Thyroid gland (tissue), 4 donors: ENCODE data around the gene PHLPP1.

Source experiments
- POLR2A ChIP-seq, 2 donors: fragments of 450-650 bp; IDR thresholded peaks; one replicate each; pipeline ENCODE4 v1.6.1; 2017; ENCODE audit warnings: antibody characterized with exemption in 2 of 2, mild to moderate bottlenecking in 2 of 2, moderate library complexity in 1 of 2
- TF ChIP-seq, protein P1 (sequence below), 6 experiments: fragments of 200-600 bp in 3 of 6; fragments of 450-650 bp in 3 of 6; sonication (generic) in 3 of 6; IDR thresholded peaks; one replicate each; pipeline ENCODE4 v1.5.1; 2016 to 2019; ENCODE audit warnings: antibody characterized with exemption in 6 of 6, mild to moderate bottlenecking in 2 of 6, inconsistent platforms in 1 of 6, moderate library complexity in 1 of 6

DNA sequence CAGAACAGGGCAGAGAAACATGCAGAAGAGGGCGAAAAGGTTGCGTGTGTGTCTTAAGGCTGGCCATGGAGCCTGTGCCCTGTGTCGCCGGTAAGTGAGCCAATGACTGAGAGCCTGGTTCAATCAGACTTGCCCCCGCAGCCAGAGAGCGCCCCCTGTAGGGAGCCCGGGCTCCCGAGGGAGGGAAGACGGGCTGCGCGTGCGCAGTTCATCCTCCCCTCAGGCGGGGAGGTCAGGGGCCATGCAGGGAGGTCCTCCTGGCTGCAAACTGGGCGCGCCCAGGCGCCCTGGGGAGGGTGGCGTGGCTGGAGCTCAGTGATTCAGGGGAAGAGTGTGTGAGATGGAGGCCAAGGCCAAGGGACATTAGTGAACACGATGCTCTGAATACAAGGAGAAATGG is 276.6 kb downstream of the PHLPP1 start:
- TF ChIP-seq, protein P1, sequence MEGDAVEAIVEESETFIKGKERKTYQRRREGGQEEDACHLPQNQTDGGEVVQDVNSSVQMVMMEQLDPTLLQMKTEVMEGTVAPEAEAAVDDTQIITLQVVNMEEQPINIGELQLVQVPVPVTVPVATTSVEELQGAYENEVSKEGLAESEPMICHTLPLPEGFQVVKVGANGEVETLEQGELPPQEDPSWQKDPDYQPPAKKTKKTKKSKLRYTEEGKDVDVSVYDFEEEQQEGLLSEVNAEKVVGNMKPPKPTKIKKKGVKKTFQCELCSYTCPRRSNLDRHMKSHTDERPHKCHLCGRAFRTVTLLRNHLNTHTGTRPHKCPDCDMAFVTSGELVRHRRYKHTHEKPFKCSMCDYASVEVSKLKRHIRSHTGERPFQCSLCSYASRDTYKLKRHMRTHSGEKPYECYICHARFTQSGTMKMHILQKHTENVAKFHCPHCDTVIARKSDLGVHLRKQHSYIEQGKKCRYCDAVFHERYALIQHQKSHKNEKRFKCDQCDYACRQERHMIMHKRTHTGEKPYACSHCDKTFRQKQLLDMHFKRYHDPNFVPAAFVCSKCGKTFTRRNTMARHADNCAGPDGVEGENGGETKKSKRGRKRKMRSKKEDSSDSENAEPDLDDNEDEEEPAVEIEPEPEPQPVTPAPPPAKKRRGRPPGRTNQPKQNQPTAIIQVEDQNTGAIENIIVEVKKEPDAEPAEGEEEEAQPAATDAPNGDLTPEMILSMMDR (IDR thresholded peaks at IDR 0.05): no peak
- TF ChIP-seq POLR2A (IDR thresholded peaks at IDR 0.05): no peak
